Measurements from ENCODE around the gene SAC3D1.

Gene SAC3D1

DNA sequence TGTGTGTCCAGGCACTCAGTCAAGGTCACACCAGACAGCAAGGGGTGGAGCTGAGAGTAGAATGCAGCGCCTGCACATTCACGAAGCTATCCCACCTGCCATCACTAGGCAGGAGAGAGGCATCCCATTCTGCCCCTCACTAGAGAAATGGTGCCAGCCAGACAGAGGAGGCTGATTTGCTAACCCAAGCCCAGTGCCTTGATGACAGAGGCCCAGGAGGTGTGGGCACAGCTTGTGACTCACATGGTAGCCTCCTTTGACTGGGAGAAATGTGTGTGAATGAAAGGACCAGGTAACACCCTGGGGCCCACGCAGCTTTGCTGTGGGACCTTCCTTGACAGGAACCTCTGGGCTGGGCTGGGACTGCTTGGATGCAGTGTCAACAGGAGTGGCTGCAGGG is 22.5 kb downstream of the SAC3D1 start:
- no peak for DNase-seq

DNA sequence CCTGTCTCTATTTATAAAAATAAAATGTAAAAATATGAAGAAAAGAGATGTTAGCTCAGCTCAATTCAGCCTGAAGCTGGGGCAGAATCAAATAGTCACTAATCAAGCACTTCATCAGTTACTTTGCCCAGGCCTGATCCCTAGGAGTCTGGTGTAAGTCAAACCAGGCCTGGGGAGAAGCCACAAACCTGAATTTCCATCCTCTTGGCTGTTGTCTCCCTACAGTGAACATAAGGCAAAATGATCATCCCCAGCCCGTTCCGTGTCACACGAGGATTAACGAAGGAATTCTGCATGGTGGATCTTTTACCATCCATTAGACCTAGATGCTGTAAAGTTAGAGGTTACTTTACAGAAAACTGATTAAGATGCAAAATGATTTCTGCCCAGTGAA is 23.8 kb downstream of the SAC3D1 start:
- no peak for DNase-seq

DNA sequence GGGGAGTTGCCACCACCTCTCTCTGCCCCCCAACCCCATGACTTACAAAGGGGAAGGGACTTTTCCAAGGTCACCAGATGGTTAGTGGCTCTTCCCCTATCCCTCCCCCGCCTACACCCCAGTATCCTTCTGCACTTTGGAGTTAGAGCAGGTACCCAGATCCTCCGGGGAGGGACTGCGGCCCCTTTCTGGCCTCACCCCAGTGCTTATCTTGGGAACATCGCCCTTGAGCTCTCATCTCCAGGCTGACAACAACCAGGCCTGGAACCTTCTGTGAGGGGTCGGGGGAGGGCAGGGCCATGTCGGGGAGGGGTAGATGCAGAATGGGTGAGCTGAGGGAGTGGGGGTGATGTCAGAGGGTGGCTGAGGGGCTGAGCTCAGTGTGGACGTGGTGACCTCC is 24.8 kb downstream of the SAC3D1 start:
- DNase-seq, result no peak

DNA sequence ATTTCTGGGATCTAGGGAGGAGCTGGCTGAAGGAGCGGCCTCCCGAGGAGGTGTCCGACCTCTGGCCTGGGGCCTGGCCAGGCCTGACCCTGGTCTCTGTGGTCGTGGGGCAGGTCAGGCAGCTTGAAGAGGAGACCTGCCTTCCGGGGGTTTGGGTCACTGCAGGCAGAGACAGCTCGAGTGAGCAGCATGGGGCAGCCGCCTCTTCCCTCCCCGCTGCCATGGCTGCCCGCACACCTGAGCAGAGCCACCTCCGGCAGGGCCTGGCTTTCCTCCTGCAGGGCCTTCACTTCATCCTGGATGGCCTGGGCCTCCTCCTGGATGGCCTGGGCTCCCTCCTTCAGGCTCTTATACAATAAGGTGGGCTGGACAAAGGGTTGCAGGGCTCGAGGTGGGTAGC is 25.3 kb downstream of the SAC3D1 start:
- no peak for DNase-seq

DNA sequence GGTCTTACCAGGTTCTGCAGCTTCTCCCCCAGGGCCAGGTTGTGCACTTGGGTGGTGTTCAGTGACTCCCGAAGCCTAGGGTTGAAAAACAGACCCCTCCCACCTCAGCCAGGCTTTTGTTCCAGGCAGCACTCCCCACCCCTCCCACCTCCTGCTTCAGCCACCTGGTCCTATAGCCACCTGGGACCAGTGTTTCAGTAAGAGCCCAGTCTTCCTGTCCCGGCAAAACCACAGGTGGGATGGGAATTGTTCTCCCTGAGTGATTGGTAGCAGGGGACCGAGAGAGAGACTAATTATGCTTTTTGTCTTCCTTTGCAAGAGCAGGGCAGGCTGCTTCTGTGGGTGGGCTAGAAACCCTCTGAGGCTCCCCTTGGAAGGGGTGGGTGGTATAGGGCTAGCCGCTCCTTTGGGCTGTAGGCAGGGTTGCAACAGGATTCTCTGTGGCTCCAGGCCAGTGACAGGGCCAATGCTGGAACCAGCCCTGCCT is 25.8 kb downstream of the SAC3D1 start:
- no peak for DNase-seq

DNA sequence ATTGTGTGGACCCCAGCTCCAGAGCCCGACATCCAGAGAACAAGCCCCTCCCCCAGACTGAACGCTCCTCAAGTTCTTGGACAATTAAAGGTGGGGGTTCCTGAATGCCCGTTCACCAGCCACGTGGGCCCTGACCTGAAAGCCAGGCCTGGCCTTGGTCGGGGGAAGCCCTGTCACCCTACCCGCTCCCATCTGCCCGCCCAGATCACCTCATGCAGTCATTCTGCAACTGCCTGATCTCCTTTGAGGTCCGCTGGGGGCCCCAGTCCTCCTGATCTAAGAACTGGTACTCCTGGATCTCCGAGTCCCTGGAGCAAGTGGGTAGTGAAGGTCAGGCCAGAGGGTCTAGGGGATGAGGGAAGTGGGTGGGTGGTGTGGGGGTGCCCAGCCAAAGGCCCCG is 26.4 kb downstream of the SAC3D1 start:
- DNase-seq, result no peak

DNA sequence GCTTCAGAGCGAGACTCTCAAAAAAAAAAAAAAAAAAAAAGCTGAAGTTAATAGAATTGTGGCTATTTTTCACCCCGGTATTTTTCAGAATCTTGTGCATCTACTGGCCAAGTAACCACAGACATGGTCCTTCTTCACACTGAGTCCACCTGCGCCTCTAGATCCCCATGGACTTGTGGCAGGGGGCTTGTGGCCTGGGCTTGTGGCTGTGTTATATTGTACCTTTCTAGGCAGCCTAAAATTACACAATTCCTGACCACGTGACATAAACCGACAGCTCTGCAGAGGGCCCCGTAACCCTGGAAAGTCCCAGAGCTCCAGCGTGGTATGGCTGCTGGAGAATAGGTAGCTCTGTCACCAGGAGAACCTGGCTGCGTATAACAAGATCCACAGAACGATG is 28.2 kb downstream of the SAC3D1 start:
- DNase-seq, result no peak

DNA sequence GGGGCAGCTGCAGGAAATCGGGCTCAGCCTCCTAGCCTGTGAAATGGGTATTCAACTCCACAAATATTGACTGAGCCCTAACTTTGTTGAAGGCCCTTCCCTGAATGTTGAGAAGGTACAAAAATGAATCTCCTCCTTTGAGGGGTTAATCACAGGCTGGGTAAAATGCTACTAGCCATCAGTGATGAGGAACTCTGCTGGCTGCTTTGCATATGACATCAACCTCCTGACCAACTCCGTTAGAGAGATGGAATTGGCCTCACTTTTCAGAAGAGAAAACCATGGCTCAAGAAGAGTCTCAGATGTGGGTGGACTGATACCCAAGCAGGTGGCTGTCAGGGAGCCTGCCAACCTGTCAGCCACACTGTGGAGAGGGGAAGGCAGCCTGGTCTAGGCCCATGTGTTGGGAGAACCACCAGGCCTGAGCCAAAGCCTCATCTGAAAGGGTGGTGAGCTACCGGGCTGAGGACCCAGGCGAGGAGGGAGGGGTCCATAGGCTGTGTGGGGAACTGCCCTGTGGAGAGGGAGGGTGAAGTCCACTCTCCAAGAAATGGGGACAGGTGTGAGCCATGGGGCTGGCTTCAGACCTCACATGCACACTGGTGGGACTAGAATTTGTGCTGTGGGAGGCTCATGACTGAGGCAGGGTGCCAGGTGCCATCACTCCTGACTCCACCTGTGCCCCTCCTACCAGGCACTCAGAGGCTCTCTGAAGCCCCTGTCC is 31.1 kb downstream of the SAC3D1 start:
- DNase-seq, result no peak

DNA sequence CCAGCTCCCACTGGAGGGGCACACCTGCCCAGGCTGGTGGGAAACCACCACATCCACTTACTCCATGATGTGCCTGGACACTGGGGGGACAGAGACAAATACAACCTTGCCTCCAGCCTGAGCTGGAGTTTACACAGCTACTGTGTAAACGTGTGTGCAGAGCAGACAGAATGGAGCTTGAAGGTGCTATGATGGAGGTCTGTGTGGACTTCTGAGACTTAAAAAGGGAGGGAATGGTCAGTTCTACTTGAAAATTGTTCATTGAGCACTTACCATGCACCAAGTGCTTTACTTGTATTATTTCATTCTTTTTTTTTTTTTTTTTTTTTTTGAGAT is 31.6 kb downstream of the SAC3D1 start:
- no peak for DNase-seq

DNA sequence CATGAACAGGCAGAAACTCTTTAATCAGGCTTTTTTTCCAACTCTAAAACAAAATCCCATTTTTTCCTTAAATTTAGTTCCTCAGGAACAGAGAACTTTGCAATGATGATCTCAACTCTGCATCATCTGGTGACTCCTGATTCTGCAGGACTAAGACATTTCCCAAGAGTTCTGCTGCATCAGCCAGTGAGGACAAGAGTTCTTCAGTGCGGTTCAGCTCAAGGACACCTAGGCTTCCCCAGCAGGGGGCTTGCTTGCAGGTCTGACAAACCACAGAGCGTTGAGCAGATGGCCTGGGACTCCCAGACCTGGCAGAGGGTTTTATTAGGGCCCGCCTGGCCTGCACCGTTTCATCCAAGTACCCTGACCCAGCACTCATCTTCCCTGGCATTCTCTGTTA is 36.4 kb downstream of the SAC3D1 start:
- no peak for DNase-seq

DNA sequence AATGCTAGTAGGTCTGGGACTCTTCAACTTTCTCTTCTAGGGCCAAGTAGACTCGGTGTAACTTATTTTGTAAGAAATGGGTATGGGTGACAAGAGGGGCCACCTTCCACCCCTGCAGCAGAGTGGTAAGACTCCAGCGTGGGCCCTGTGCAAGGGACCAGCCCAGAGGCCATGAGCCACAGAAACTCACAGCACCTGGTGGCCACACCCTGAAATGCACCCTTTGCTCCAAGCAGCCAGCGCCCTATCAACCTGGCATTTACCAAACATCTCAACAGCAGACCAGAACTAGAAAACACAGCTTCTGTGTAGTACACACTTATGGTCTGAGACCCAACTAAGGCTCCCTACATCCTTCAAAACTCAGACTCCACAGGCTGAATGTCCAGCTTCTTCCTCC is 37.1 kb downstream of the SAC3D1 start:
- DNase-seq, result peak; percentile 80

DNA sequence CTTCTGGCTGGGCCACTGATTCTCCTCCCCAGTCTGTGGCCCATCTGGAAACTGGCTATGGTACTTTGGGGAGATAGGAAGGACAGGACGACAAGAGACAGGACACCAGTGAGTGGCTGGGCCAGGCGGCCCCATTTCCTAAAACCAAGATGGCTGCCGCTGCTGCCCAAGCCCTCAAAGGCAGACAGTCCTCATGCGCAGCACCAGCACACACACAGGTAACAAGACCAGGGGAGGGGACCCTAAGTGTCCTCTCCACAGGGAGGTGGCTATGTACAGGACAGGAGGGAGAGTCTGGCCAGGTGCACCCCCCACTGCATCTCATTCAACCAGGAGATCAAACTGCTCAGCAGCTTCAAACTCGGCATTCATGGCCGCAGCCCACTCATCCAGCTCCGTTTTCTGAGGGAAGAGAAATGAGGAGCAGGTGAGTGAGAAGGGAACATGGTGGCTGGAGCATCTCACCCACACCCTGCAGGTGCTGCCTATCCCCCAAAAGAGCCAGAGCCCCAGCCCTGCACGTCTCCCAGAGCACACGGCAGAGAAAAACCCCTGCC is 37.9 kb downstream of the SAC3D1 start:
- no peak for DNase-seq

DNA sequence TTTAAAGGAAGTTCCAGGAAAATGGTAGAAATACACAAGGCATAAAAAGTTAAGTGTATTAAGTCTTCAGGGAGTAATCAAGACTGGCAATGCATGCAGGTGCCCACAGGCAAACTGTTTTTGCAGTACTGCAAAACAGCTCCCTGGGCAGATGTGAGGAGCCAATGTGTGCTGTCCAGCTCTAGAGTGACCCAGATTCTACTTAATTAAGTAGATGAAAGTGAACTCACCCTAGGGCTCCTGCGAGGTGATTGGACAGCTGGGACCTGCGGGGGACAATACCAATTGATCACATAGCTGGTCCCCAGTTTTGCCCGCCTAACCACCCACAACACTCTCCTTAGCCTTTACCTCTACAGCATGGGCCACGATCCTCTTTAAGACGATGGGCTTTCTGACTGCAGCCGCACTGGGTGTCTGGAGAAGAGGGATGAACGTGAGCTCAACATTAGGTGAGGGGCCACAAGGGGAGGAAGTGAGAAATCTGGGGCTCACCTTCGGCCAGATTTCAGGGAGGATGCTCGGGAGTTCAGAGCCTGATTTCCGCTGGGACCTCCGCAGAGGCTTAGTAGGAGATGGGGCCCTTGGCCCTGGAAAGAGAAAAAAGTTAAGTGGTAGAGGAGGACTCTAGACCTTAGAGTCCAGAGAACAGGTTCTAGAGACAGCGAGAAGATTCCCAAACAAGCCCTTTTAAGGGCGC is 42.3 kb downstream of the SAC3D1 start:
- no peak for DNase-seq

DNA sequence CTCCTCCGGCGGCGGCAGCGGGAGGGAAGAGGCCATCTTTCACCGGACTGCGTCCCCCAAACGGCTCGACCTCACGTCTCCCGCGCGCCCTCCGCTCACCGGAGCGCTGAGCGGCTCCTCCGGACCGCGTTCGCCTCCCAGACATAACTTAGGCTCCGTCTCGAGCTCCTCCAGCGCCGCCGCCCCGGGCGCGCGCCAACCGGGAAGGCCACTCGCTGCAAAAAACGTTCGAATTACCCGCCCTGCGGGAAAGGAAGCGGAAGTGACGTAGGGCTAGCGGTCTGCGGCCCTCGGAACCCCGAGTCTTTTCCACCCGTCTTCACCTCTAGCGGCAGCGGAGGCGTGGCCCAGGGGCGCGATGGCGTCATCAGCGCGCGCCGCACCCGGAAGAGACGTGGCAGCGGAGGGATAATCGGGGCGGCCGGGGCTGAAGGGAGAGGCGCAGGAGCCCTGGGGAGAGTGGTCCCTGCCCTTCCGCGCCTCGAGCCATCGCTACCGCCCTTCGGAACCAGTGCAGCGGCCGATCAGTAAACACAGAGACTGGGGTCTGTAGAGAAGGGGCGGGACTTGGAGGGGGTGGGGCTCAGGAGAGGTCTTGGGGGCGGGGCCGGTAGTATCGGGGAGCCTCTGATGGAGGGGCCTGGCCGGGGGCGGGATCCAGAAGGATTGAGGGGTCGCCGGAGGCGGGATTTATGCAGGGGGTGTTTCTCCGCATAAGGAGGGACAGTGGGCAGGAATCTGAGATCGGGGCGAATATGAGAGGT is 43.0 kb downstream of the SAC3D1 start, which contains the start of the genes CDCA5 and ZFPL1:
TSS of gene CDCA5 (minus strand) at position 207 of the 764 bp plus-strand sequence. CDS start at position 145, 62 bp downstream.
TSS of gene ZFPL1 (plus strand) at position 389 of the 764 bp plus-strand sequence. CDS start 477 bp downstream, outside the sequence.
- DNase-seq, result peak; percentile 95

DNA sequence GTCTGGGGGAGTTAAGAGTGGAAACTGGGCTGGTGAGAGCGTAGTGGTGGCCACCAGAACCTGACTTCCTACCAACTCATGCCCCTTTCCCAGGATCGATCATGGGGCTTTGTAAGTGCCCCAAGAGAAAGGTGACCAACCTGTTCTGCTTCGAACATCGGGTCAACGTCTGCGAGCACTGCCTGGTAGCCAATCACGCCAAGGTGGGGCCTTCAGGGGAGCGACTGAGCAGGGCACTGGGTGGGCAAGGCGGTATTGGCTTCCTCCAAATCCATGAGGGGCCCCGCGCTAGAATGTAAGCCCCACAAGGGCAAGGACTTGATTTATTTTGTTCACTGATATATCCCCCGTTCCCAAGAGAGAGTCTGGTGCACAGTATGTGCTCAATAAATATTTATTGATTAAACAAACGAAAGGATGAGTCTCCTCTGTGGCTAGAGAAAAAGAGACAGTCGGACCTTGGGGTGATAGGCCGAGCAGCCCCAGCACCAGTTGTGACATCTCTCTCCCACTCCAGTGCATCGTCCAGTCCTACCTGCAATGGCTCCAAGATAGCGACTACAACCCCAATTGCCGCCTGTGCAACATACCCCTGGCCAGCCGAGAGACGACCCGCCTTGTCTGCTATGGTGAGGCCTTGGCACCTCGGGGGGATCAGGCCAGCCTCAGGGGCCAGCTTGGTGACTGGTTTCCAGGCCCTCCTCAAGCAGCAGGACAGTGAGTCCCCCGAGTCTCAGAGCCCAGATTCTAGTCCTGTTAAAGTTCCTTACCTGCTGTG is 43.8 kb downstream of the SAC3D1 start:
- DNase-seq, result no peak

DNA sequence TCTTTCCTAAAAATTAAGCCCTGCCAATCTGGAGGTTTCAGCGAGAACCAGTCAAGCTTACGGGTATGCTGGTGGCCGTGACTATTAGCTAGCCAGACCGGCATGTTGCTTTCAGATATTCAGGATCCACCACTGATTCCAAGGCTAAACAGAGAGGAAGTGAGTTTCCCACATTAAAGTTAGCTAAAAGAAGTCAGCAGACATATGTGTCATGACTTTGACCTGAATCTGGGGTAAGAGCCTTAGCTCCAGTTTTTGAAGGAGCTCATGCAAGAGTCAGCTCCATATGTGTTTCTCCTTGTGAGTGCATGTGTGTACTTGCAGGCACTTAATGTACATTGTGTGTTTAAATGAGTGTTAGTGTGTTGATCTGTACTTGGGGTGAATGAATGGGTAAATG is 44.4 kb downstream of the SAC3D1 start:
- no peak for DNase-seq

DNA sequence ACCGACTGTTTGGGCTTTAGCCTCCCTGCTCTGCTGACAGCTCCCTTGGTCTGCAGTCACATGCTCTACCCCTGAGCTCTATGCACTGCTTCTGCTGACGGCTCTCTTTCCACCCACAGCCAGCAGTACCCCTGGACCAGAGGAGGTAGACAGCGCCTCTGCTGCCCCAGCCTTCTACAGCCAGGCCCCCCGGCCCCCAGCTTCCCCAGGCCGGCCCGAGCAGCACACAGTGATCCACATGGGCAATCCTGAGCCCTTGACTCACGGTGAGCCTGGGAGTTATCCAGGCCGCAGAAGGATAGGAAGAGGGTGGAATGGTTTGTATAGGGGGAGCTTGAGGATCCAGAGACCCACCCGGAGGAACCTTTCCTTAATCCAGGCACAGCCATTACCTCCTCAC is 45.8 kb downstream of the SAC3D1 start:
- no peak for DNase-seq

DNA sequence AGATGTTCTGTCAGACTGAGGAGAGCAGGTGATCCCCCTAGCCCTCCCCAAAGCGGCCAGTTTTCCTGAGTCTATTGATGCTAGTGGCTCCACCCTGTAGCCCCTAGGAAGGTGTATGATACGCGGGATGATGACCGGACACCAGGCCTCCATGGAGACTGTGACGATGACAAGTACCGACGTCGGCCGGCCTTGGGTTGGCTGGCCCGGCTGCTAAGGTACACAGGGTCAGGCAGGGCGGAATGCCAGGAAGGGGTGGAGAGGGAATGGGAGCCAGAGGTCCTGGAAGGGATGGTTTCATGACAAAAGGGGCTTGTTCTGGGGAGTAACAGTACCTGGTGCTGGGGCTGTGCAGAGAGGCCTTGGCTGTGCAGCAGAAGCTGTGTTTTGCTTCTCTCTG is 46.2 kb downstream of the SAC3D1 start:
- DNase-seq, result no peak

DNA sequence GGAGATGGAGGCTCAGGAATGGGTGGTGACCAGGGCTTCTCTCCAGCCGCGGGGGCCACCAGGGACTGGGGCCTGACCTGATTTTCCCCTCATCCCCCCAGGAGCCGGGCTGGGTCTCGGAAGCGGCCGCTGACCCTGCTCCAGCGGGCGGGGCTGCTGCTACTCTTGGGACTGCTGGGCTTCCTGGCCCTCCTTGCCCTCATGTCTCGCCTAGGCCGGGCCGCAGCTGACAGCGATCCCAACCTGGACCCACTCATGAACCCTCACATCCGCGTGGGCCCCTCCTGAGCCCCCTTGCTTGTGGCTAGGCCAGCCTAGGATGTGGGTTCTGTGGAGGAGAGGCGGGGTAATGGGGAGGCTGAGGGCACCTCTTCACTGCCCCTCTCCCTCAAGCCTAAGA is 46.8 kb downstream of the SAC3D1 start:
- DNase-seq, result no peak

DNA sequence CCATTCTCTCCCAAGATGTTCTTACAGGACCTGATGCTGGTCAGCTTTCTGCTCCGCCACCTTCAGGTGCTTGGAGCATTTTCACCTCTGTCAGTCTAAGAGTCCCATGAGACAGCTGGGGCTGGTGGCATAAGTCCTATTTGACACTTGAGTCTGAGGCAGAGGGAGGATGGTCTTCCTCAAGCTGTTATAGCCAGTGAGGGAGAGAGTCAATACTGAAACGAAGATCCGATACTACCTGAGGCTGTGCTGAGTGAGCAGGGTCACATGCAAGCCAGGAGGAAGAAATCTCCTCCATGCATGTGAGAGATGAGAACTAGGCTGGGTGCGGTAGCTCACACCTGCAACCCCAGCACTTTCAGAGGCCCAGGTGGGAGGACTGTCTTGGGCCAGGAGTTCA is 48.6 kb downstream of the SAC3D1 start:
- no peak for DNase-seq

DNA sequence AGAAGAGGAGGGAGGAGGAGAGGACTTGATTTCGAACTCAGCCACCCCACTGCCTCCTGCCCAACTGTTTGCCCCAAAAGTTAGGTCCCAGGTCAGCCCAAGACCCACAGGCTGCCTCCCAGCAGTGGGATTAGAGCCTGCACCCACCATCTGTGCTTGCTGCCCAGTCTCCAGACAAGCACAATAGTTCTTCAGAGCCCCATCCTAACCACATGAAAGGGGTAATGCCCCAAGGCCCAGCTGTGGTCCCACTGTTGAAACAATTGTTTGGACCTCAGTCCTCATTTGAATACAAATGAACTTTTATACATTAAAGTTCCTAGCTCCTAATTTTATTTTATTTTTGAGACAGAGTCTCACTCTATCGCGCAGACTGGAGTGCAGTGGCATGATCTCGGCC is 49.6 kb downstream of the SAC3D1 start:
- no peak for DNase-seq

Measured in CD4-positive, alpha-beta T cell treated with Interleukin-6 for 4 hours (primary cell).